Esophagus (tissue), 2 donors: ENCODE measurements around the gene RGMA. TPM values are rescaled to one million over a fixed set of nuclear protein-coding genes. Genes with fewer than 3 reads are reported as not detected.

Experiments used
- H3K27ac ChIP-seq, 2 donors: one replicate each; pipeline ENCODE4 v1.5.1; 2013; ENCODE audit warnings: low read depth in 2 of 2, mild to moderate bottlenecking in 2 of 2, inconsistent platforms in 1 of 2, low read length in 1 of 2, moderate library complexity in 1 of 2
- H3K27me3 ChIP-seq, 2 donors: one replicate each; pipeline ENCODE4 v1.6.1; 2013; ENCODE audit warnings: low read length in 2 of 2, control low read depth in 1 of 2, mild to moderate bottlenecking in 1 of 2; ENCODE audit not compliant: insufficient read depth in 2 of 2, control insufficient read depth in 1 of 2
- H3K36me3 ChIP-seq, 2 donors: one replicate each; pipeline ENCODE4 v1.6.1; 2013; ENCODE audit warnings: low read length in 1 of 2; ENCODE audit not compliant: control insufficient read depth in 2 of 2, insufficient read depth in 2 of 2
- H3K4me1 ChIP-seq, 2 donors: one replicate each; pipeline ENCODE4 v1.6.1; 2013; ENCODE audit warnings: low read length in 1 of 2; ENCODE audit not compliant: control insufficient read depth in 2 of 2, insufficient read depth in 2 of 2
- H3K4me3 ChIP-seq, 2 donors: one replicate each; pipeline ENCODE4 v1.5.1; 2013; ENCODE audit warnings: low read length in 2 of 2, mild to moderate bottlenecking in 2 of 2, low read depth in 1 of 2, moderate library complexity in 1 of 2
- H3K9me3 ChIP-seq, 2 donors: one replicate each; pipeline ENCODE4 v1.6.1; 2013; ENCODE audit warnings: mild to moderate bottlenecking in 2 of 2, low read depth in 1 of 2, low read length in 1 of 2, moderate library complexity in 1 of 2; ENCODE audit not compliant: control insufficient read depth in 2 of 2, insufficient read depth in 1 of 2
- WGBS, 2 donors: extraction: QIAGEN DNeasy Blood & Tissue Kit; methylation state at CpG; one replicate each; pipeline ENCODE4 v1.1.7; 2013; 5-methylcytosine and 5-hydroxymethylcytosine counted together
- polyA plus RNA-seq, 2 donors: library from polyadenylated mRNA; stranded (reverse); fragments of 200-250 nt; gene quantifications; one replicate each; pipeline ENCODE4 v1.2.3, GENCODE V29; 2013
- donor health status: healthy with polysubstance abuse.
- donor health status: Bipolar disorder and iron deficiency.

The RGMA gene
- polyA plus RNA-seq = 10 to 100 TPM; 27.7 to 30.9 TPM

GRCh38 chr15:93088981-93089726 is at the start of gene RGMA:
Gene RGMA (minus strand): TSS chr15:93089211. CDS start chr15:93088932, 279 bp downstream.
- peak within 1 kb of the TSS; percentile 57 to 68 for H3K4me3 ChIP-seq
- no peaks in the 10 kb centered on the region for H3K4me1 ChIP-seq
- 1 to 2% methylated on average over 58 to 89 of the region's 92 CpGs for WGBS, 2 donors
- H3K27ac ChIP-seq = peak within 1 kb of the TSS; percentile 88 to 93
- H3K9me3 ChIP-seq = no peaks in the 10 kb centered on the region
- no peaks in the 10 kb centered on the region for H3K27me3 ChIP-seq
- no peaks in the 10 kb centered on the region for H3K36me3 ChIP-seq

- 83 to 86% methylated on average over 7 of the region's 7 CpGs for WGBS, 2 donors
- no peaks in the 10 kb centered on the region for H3K36me3 ChIP-seq
Observed at GRCh38 chr15:93136606-93137005, 47.6 kb upstream of the RGMA start.

GRCh38 chr15:93135997-93136397 is 47.0 kb upstream of the RGMA start:
- H3K27ac ChIP-seq = no peak overlapping the region
- no peaks in the 10 kb centered on the region for H3K36me3 ChIP-seq
- no peaks in the 10 kb centered on the region for H3K9me3 ChIP-seq
- 73 to 85% methylated on average over 3 of the region's 3 CpGs for WGBS, 2 donors
- no peaks in the 10 kb centered on the region for H3K4me1 ChIP-seq
- no peak overlapping the region for H3K4me3 ChIP-seq
- H3K27me3 ChIP-seq = no peaks in the 10 kb centered on the region

More at GRCh38 chr15:93136606-93137005, 47.6 kb upstream of the RGMA start:
- no peaks in the 10 kb centered on the region for H3K9me3 ChIP-seq
- no peaks in the 10 kb centered on the region for H3K4me1 ChIP-seq
- no peak overlapping the region for H3K4me3 ChIP-seq
- H3K27me3 ChIP-seq = no peaks in the 10 kb centered on the region
- H3K27ac ChIP-seq = no peak overlapping the region

- Histone ChIP-seq H3K36me3 (no peaks in the 10 kb centered on the region), H3K4me3 (no peak overlapping the region), H3K9me3 (no peaks in the 10 kb centered on the region), H3K27ac (no peak overlapping the region), H3K4me1 (no peaks in the 10 kb centered on the region), H3K27me3 (no peaks in the 10 kb centered on the region)
- 91 to 92% methylated on average over 3 of the region's 3 CpGs for WGBS, 2 donors
Observed at GRCh38 chr15:93135459-93135858, 46.4 kb upstream of the RGMA start.

- Histone ChIP-seq H3K27ac (no peak overlapping the region), H3K36me3 (no peaks in the 10 kb centered on the region), H3K27me3 (no peaks in the 10 kb centered on the region), H3K9me3 (no peaks in the 10 kb centered on the region), H3K4me1 (no peaks in the 10 kb centered on the region), H3K4me3 (no peak overlapping the region)
- WGBS, 2 donors = 91 to 92% methylated on average over 10 of the region's 10 CpGs
Observed at GRCh38 chr15:93131485-93132095, 42.6 kb upstream of the RGMA start.

GRCh38 chr15:93129702-93130488 is 40.9 kb upstream of the RGMA start:
- H3K36me3 ChIP-seq = no peaks in the 10 kb centered on the region
- no peaks in the 10 kb centered on the region for H3K27me3 ChIP-seq
- H3K27ac ChIP-seq = no peak overlapping the region
- no peaks in the 10 kb centered on the region for H3K9me3 ChIP-seq
- no peaks in the 10 kb centered on the region for H3K4me1 ChIP-seq
- no peak overlapping the region for H3K4me3 ChIP-seq
- WGBS, 2 donors = 82 to 91% methylated on average over 18 of the region's 18 CpGs

- Histone ChIP-seq H3K9me3 (no peaks in the 10 kb centered on the region), H3K4me1 (no peaks in the 10 kb centered on the region), H3K36me3 (no peaks in the 10 kb centered on the region), H3K27me3 (no peaks in the 10 kb centered on the region), H3K4me3 (no peak overlapping the region), H3K27ac (no peak overlapping the region)
- 84 to 86% methylated on average over 6 of the region's 6 CpGs for WGBS, 2 donors
Observed at GRCh38 chr15:93127286-93127685, 38.3 kb upstream of the RGMA start.

GRCh38 chr15:93126599-93126998 is 37.6 kb upstream of the RGMA start:
- Histone ChIP-seq H3K36me3 (no peaks in the 10 kb centered on the region), H3K4me1 (no peaks in the 10 kb centered on the region), H3K4me3 (no peak overlapping the region), H3K9me3 (no peaks in the 10 kb centered on the region), H3K27ac (no peak overlapping the region), H3K27me3 (no peaks in the 10 kb centered on the region)
- WGBS, 2 donors = 70 to 72% methylated on average over 8 of the region's 8 CpGs

- no peaks in the 10 kb centered on the region for H3K9me3 ChIP-seq
- H3K4me1 ChIP-seq = no peaks in the 10 kb centered on the region
- WGBS, 2 donors = 86 to 100% methylated on average over 3 of the region's 3 CpGs
- H3K36me3 ChIP-seq = no peaks in the 10 kb centered on the region
- no peak overlapping the region for H3K27ac ChIP-seq
- H3K4me3 ChIP-seq = no peak overlapping the region
- H3K27me3 ChIP-seq = no peaks in the 10 kb centered on the region
Observed at GRCh38 chr15:93126148-93126547, 37.1 kb upstream of the RGMA start.
